H9 (cell line): ENCODE results near the gene TMEM167B. TPM values are rescaled to one million over a fixed set of nuclear protein-coding genes. Genes with fewer than 3 reads are reported as not detected.
A peak's percentile ranks its signal among the peaks of the same experiment; 100 is the strongest.

ENCODE experiments used
- DNase-seq: peaks from one replicate; pipeline ENCODE4 v3.0.0-alpha.2; 2017
- H2AFZ ChIP-seq: one replicate; pipeline ENCODE4 v1.6.1; 2013; ENCODE audit warnings: mild to moderate bottlenecking, low read length, control low read depth, moderate library complexity
- H2AK5ac ChIP-seq: 2 replicates; pipeline ENCODE4 v1.6.1; 2013; ENCODE audit warnings: low read length, control low read depth, mixed read lengths; ENCODE audit not compliant: insufficient read length
- H2BK120ac ChIP-seq: one replicate; pipeline ENCODE4 v1.6.1; 2013; ENCODE audit warnings: low read depth, mild to moderate bottlenecking, low read length, control low read depth, inconsistent platforms; ENCODE audit not compliant: poor library complexity, severe bottlenecking
- H2BK12ac ChIP-seq: 2 replicates; pipeline ENCODE4 v1.6.1; 2013; ENCODE audit warnings: low read length, control low read depth, mixed read lengths, low read depth; ENCODE audit not compliant: insufficient read length
- H2BK15ac ChIP-seq: 2 replicates; pipeline ENCODE4 v1.6.1; 2013; ENCODE audit warnings: low read depth, low read length, control low read depth
- H2BK20ac ChIP-seq: one replicate; pipeline ENCODE4 v1.6.1; 2013; ENCODE audit warnings: low read depth, mild to moderate bottlenecking, low read length, control low read depth, inconsistent platforms; ENCODE audit not compliant: poor library complexity, severe bottlenecking
- H2BK5ac ChIP-seq: 2 replicates; pipeline ENCODE4 v1.6.1; 2013; ENCODE audit warnings: low read length, control low read depth, mixed read lengths; ENCODE audit not compliant: insufficient read length
- H3K14ac ChIP-seq: 2 replicates; pipeline ENCODE4 v1.6.1; 2013; ENCODE audit warnings: low read length, control low read depth; ENCODE audit not compliant: insufficient read depth
- H3K18ac ChIP-seq: 2 replicates; pipeline ENCODE4 v1.6.1; 2013; ENCODE audit warnings: low read depth, mild to moderate bottlenecking, mixed read lengths, low read length, control low read depth; ENCODE audit not compliant: insufficient read length
- H3K23ac ChIP-seq: 2 replicates; pipeline ENCODE4 v1.6.1; 2013; ENCODE audit warnings: low read length, control low read depth, mixed read lengths, low read depth; ENCODE audit not compliant: insufficient read length
- H3K23me2 ChIP-seq: 2 replicates; pipeline ENCODE4 v1.6.1; 2013; ENCODE audit warnings: low read depth, mild to moderate bottlenecking, mixed read lengths, low read length, control low read depth; ENCODE audit not compliant: insufficient read length, poor library complexity, severe bottlenecking
- H3K27ac ChIP-seq: 2 replicates; pipeline ENCODE4 v1.5.1; 2013; ENCODE audit warnings: low read length, control low read depth, mixed read lengths, low read depth; ENCODE audit not compliant: insufficient read length
- H3K27me3 ChIP-seq: 2 replicates; pipeline ENCODE4 v1.6.1; 2013; ENCODE audit warnings: low read length, control low read depth, inconsistent platforms; ENCODE audit not compliant: insufficient read depth
- H3K4ac ChIP-seq: 2 replicates; pipeline ENCODE4 v1.6.1; 2013; ENCODE audit warnings: low read depth, mild to moderate bottlenecking, control low read depth, inconsistent platforms, low read length, moderate library complexity
- H3K4me1 ChIP-seq: 2 replicates; pipeline ENCODE4 v1.6.1; 2013; ENCODE audit warnings: low read length, control low read depth, inconsistent platforms; ENCODE audit not compliant: insufficient read depth
- H3K4me2 ChIP-seq: 2 replicates; pipeline ENCODE4 v1.6.1; 2013; ENCODE audit warnings: low read length, control low read depth, mixed read lengths; ENCODE audit not compliant: insufficient read length, insufficient read depth
- H3K56ac ChIP-seq: 2 replicates; pipeline ENCODE4 v1.6.1; 2013; ENCODE audit warnings: low read depth, mild to moderate bottlenecking, mixed read lengths, low read length, control low read depth; ENCODE audit not compliant: insufficient read length
- H3K79me1 ChIP-seq: 2 replicates; pipeline ENCODE4 v1.6.1; 2013; ENCODE audit warnings: low read depth, mild to moderate bottlenecking, moderate library complexity, low read length, control low read depth, inconsistent platforms; ENCODE audit not compliant: insufficient read depth, poor library complexity, severe bottlenecking
- H3K79me2 ChIP-seq: 2 replicates; pipeline ENCODE4 v1.6.1; 2013; ENCODE audit warnings: low read length, control low read depth, inconsistent platforms; ENCODE audit not compliant: insufficient read depth
- H3K9ac ChIP-seq: 2 replicates; pipeline ENCODE4 v1.6.1; 2013; ENCODE audit warnings: low read length, control low read depth, mixed read lengths; ENCODE audit not compliant: insufficient read length; ENCODE audit errors: extremely low read depth
- H3K9me3 ChIP-seq: one replicate; pipeline ENCODE4 v1.6.1; 2013; ENCODE audit warnings: low read depth, low read length, inconsistent platforms; ENCODE audit not compliant: control insufficient read depth
- H3T11ph ChIP-seq: one replicate; pipeline ENCODE4 v1.6.1; 2013; ENCODE audit warnings: mild to moderate bottlenecking, low read length, control low read depth, inconsistent platforms
- H4K20me1 ChIP-seq: one replicate; pipeline ENCODE4 v1.6.1; 2013; ENCODE audit not compliant: control insufficient read depth, insufficient read length, insufficient read depth
- H4K5ac ChIP-seq: 2 replicates; pipeline ENCODE4 v1.6.1; 2013; ENCODE audit warnings: low read depth, mild to moderate bottlenecking, mixed read lengths, low read length, control low read depth; ENCODE audit not compliant: insufficient read length
- H4K8ac ChIP-seq: replicated peaks from 2 replicates; pipeline ENCODE4 v1.6.1; 2013; ENCODE audit warnings: low read length, control low read depth, mixed read lengths, low read depth; ENCODE audit not compliant: insufficient read length
- H4K91ac ChIP-seq: 2 replicates; pipeline ENCODE4 v1.6.1; 2013; ENCODE audit warnings: low read depth, mild to moderate bottlenecking, moderate library complexity, mixed read lengths, low read length, control low read depth; ENCODE audit not compliant: insufficient read length
- H3K27ac Mint-ChIP-seq, 3 experiments: 2 replicates in 2 of 3; 3 replicates in 1 of 3; pipeline ENCODE4 v1.8.0; 2020 to 2021; ENCODE audit warnings: mixed read lengths in 3 of 3, mild to moderate bottlenecking in 1 of 3, moderate library complexity in 1 of 3
- H3K27me3 Mint-ChIP-seq: 2 replicates; pipeline ENCODE4 v1.8.0; 2021; ENCODE audit warnings: low read depth, mild to moderate bottlenecking, moderate library complexity, mixed read lengths
- H3K36me3 Mint-ChIP-seq, 3 experiments: 2 replicates in 2 of 3; 3 replicates in 1 of 3; pipeline ENCODE4 v1.8.0; 2020 to 2021; ENCODE audit warnings: low read depth in 3 of 3, mixed read lengths in 3 of 3; ENCODE audit not compliant: insufficient read depth in 1 of 3
- H3K4me1 Mint-ChIP-seq, 2 experiments: 2 replicates each; pipeline ENCODE4 v1.8.0; 2020; ENCODE audit warnings: mixed read lengths in 2 of 2
- H3K4me3 Mint-ChIP-seq, 2 experiments: 2 replicates in 1 of 2; 3 replicates in 1 of 2; pipeline ENCODE4 v1.8.0; 2020 to 2021; ENCODE audit warnings: mild to moderate bottlenecking in 2 of 2, mixed read lengths in 2 of 2, moderate library complexity in 1 of 2
- H3K9me3 Mint-ChIP-seq, 2 experiments: 2 replicates in 1 of 2; 3 replicates in 1 of 2; pipeline ENCODE4 v1.8.0; 2020; ENCODE audit warnings: mild to moderate bottlenecking in 2 of 2, mixed read lengths in 2 of 2, moderate library complexity in 1 of 2
- CTCF ChIP-seq: fragments of 200-600 bp; sonication (generic); conservative IDR thresholded peaks from 3 replicates; pipeline ENCODE4 v1.8.0; 2021; ENCODE audit warnings: antibody characterized with exemption, mild to moderate bottlenecking
- WGBS: extraction: QIAGEN DNeasy Blood & Tissue Kit; methylation state at CpG from one replicate; pipeline ENCODE4 v1.1.7; 2013; ENCODE audit warnings: missing lambda C conversion rate, low lambda C conversion rate, mixed read lengths; ENCODE audit not compliant: insufficient read length; ENCODE audit errors: extremely low coverage; 5-methylcytosine and 5-hydroxymethylcytosine counted together
- total RNA-seq: library from RNA; stranded (reverse); gene quantifications from 2 replicates; pipeline ENCODE4 v1.2.1, GENCODE V29; 2021

TMEM167B gene
- total RNA-seq, 1 experiment from 2014 or later, result 13.9 TPM

GRCh38 chr1:109112056-109112651, 21.6 kb downstream of the TMEM167B start:
- Histone ChIP-seq H3K9me3 (no peaks in the 10 kb centered on the region), H2BK120ac (peak overlapping the region; percentile 96), H2AFZ (no peak overlapping the region), H3K14ac (peak overlapping the region; percentile 74; the same call in 1 of the 2 replicates), H3K18ac (peak overlapping the region; percentile 71), H3K79me2 (no peaks in the 10 kb centered on the region), H3K27me3 (peaks cover 23% of the 10 kb centered on the region; the same call in 1 of the 2 replicates), H3K4me1 (no peaks in the 10 kb centered on the region), H4K5ac (no peak overlapping the region), H3K4ac (no peak overlapping the region; the same call in 1 of the 2 replicates), H4K91ac (no peak overlapping the region), H3K23ac (no peak overlapping the region), H3K79me1 (no peaks in the 10 kb centered on the region), H3T11ph (no peak overlapping the region), H3K4me2 (peak overlapping the region; percentile 44), H3K23me2 (peaks cover 13% of the 10 kb centered on the region), H2AK5ac (no peak overlapping the region), H3K9ac (no peak overlapping the region), H2BK15ac (no peak overlapping the region), H2BK5ac (no peak overlapping the region), H2BK20ac (no peak overlapping the region), H4K20me1 (no peaks in the 10 kb centered on the region), H2BK12ac (no peak overlapping the region), H3K56ac (no peak overlapping the region), H3K27ac (no peak overlapping the region), H4K8ac (no peak overlapping the region)
- DNase-seq, result no peak
- peaks cover 11 to 17% of the 10 kb centered on the region in 2 experiments for H3K4me1 Mint-ChIP-seq
- H3K27me3 Mint-ChIP-seq, result peaks cover 80% of the 10 kb centered on the region
- peak overlapping the region in 1 of 3 experiments; percentile 87; a peak in 1 of 7 replicates for H3K27ac Mint-ChIP-seq
- H3K4me3 Mint-ChIP-seq, result peak overlapping the region in 1 of 2 experiments; percentile 14; a peak in 1 of 5 replicates
- H3K36me3 Mint-ChIP-seq, result no peaks in the 10 kb centered on the region
- no CpG with 5 or more reads among the region's 10 CpGs for WGBS
- TF ChIP-seq CTCF, result no peak
- H3K9me3 Mint-ChIP-seq, result no peaks in the 10 kb centered on the region
